GM21717 (cell line): ENCODE measurements around the gene PCSK5.
"Not testable (repeated sequence)": the region's sequence is repeated elsewhere in the genome, so short reads cannot be mapped to it uniquely, and the experiment has no call there.

Experiments used
- ATAC-seq: cut with Tn5 transposase; IDR thresholded peaks from one replicate; pipeline ENCODE4 v1.9.1; 2021; ENCODE audit warnings: mild to moderate bottlenecking, moderate library complexity; ENCODE audit not compliant: unreplicated experiment

Gene PCSK5

GRCh38 chr9:76296561-76297310 lies 406.3 kb downstream of the PCSK5 start:
- no peak for ATAC-seq

DNA sequence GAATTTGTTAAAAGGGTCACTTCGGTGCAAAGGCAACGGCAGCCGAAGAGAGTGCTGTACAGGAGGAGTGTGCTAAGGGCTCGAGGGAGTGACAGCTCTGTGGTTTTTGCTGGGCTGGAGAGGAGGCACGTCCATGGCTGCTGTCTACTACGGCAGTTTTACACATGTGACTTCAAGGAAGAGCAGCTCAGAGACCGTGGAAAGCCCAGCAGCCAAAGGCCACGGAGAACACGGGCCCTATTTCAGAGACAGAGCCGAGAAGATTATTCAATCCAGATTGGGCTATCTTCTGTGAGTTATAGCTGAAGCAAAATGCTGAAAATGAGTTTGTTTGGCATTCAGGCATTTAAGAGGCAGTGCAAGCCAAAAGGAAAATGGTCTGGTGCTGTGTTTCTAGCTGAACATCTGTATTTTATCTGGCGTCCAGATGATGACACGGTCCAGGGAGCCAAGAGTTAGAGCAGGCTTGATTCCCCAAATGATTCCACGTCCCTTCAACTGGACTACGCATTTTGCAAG lies 407.3 kb downstream of the PCSK5 start:
- ATAC-seq: no peak

GRCh38 chr9:76298521-76299144 lies 408.2 kb downstream of the PCSK5 start:
- ATAC-seq: no peak

DNA sequence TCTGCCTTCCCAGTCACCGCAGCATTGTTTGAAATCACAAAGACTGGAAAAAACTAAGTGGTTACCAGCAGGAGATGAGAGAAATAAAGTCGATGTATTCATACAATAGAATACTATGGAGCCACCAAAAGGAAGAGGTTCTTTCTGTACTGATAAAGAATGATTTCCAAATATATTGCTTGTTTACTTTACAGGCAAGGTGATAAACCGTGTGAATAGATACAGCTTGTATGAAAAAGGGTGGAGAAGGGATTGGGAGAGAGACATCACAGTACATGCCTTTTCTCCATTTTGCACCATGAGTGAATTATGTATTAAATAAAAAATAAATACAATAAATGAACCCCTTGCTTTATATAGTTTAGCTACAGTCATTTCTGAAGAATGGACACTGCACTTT lies 412.1 kb downstream of the PCSK5 start:
- ATAC-seq: no peak

DNA sequence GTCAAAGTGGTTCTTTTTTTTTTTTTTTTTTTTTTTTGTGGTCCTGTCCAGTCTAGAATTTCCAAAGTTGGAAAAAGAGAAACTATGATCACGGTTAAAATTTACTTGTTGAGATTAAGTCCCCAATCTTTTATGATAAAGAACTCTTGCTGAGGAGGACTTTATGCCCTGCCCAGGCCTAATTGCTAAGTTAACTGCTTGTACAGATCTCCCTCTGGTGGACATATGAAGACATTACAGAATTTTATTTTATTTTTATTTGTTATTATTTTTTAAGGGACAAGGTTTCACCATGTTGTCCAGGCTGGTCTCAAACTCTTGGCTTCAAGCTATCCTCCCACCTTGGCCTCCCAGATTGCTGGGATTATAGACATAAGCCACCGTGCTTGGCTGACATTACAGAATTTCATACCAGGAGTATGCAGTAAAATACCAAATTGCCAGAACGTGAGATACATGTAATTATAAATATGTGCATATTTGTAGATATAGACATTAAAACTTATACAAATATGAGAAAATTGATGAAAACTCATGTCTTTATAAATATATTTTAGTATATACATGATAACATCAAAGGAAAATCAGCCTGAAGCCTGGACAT lies 412.6 kb downstream of the PCSK5 start:
- no peak for ATAC-seq

GRCh38 chr9:76307047-76307446 lies 416.6 kb downstream of the PCSK5 start:
- ATAC-seq: not testable (repeated sequence)

GRCh38 chr9:76310577-76310976 lies 420.1 kb downstream of the PCSK5 start:
- no peak for ATAC-seq

- no peak for ATAC-seq
Observed at GRCh38 chr9:76310991-76311390, 420.5 kb downstream of the PCSK5 start.

GRCh38 chr9:76311537-76311936 lies 421.1 kb downstream of the PCSK5 start:
- ATAC-seq: no peak

DNA sequence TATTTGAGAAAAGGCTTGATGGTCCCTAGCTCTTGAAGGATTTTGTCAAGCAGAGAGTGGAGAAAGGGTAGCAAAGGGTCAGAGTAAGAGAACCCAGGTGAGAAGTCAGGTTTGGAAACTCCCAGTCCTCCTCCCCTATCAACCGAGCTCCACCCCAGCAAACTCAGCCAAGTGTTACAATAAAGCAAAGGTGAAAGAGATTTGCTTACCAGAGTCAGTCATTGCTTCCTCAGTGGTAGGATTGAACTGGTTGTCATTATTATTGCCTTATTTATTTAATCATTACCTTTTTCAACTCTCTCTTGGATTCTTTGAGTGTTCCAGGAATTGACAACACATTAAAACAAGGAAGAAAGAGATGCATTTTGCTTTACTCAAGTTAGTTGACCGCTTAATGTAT lies 423.3 kb downstream of the PCSK5 start:
- ATAC-seq: no peak

DNA sequence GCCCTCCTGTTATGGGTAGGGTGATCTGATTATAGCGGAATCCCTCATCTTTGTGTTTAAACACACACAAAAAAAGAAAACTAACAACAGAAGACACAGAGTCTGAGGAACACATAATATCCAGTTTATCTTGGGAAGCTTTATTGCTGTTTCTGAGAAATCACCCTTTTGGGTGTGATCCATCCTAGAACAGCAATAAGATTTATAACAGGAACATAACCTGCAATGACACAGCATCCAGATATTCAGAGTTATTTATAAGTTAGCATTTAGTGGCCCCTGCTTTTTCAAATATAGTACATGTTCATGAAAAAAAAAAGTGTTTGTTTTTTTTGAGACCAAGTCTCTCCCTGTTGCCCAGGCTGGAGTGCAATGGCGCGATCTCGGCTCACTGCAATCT lies 423.8 kb downstream of the PCSK5 start:
- ATAC-seq: no peak

GRCh38 chr9:76316069-76316468 lies 425.6 kb downstream of the PCSK5 start:
- no peak for ATAC-seq

GRCh38 chr9:76319466-76319865 lies 429.0 kb downstream of the PCSK5 start:
- not testable (repeated sequence) for ATAC-seq

DNA sequence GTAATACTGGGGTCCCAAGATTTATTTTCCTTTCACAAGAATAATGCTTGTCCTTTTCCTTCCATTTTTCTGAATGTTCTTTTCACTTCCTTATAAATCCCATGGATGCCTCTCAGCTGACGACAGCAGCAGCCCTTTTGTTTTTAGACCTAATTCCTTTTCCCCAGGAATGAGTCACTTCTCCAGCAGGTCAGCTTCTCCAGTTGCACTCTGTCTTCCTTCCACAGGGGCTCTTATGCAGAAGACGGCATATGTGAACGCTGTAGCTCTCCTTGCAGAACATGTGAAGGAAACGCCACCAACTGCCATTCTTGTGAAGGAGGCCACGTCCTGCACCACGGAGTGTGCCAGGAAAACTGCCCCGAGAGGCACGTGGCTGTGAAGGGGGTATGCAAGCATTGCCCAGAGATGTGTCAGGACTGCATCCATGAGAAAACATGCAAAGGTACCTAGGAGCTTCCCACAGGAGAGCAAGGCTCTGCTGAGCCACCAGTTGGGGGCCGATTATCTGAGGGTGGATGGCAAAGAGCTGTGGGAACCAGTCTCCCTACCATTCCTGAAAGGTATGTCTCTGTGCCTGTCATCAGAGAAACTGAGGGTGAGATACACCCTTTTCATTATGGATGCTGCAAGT lies 430.8 kb downstream of the PCSK5 start:
- no peak for ATAC-seq

GRCh38 chr9:76322810-76323209 lies 432.3 kb downstream of the PCSK5 start:
- no peak for ATAC-seq

- ATAC-seq: no peak
Observed at GRCh38 chr9:76323490-76323889, 433.0 kb downstream of the PCSK5 start.

DNA sequence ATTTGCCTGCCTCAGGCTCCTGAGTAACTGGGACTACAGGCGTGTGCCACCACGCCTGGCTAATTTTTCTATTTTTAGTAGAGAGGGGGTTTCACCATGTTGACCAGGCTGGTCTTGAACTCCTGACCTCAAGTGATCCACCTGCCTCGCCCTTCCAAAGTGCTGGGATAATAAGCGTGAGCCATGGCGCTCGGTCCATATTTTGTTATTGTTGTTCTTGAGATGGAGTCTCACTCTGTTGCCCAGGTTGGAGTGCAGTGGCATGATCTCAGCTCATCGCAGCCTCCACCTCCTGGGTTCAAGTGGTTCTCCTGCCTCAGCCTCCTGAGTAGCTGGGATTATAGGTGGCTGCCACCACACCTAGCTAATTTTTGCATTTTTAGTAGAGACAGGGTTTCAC lies 433.6 kb downstream of the PCSK5 start:
- not testable (repeated sequence) for ATAC-seq

DNA sequence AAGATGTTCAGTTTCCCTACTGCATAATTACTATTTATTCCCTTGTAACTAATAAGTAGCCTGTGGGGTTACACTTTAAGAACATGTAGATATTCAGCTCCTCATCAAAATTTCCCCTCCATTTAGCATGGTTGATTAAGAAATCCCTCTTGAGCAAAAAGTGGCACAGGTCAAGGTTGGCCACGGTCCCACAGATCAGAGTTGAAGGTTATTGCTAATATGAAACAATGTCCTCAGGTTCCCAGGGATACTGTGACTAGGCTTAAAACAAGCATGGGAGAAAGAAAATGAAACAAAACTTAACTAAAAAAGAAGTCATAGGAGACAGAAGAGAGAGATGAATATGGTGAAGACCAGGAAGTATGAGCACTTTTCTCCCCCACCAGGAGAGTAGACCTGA lies 439.6 kb downstream of the PCSK5 start:
- no peak for ATAC-seq

DNA sequence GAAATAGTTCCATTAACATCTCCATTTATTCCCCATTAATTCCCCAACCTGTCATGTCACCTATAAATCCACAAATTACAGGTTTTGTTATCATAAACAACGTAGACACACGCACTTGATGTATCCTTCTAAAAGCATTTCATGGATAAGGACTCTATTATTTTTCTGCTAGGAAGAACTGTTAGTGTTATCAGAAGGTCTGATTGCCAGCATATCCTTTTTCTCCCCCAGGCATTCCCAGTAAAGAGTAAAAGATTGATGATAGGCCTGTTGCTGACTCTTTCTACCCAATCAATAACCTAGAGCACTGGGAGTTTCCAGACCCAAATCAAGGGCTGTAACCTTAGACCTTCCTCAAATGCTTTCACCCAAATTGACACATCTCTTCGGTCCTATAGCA lies 442.9 kb downstream of the PCSK5 start:
- no peak for ATAC-seq

GRCh38 chr9:76333964-76334363 lies 443.5 kb downstream of the PCSK5 start:
- ATAC-seq: no peak

DNA sequence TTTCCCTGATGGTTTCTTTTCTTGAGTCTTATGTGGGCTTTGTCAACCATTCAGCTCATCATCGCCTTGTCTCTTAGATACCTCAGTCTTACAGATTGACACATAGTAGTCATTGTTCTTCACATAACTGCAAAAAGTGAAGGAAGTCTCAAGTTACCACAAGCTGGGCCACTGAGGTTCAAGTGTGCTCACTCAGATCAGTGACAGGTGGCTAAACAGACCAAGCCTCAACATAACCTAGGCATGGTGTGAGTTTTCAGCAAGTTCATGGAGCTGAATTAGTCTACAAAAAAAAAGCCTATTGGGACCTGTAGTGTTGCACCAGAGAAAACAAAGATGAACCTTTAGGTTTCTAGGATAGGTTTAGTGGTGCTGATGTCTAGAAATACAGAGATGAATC lies 445.6 kb downstream of the PCSK5 start:
- ATAC-seq: no peak

- ATAC-seq: no peak
Observed at GRCh38 chr9:76338418-76338817, 447.9 kb downstream of the PCSK5 start.
